NCI-H2107 treated with DMSO at 0.1 percent for 48 hours (cell line): ENCODE results near the gene GPR52.

ENCODE experiments used
- DNase-seq: peaks from one replicate; lab custom pipeline; 2025; ENCODE audit not compliant: unreplicated experiment; lab: John Stamatoyannopoulos, UW

The GPR52 gene

GRCh38 chr1:174466607-174467006 lies 18.8 kb downstream of the GPR52 start:
- no peak for DNase-seq

- DNase-seq: no peak
Observed at GRCh38 chr1:174469052-174469451, 21.3 kb downstream of the GPR52 start.

- DNase-seq: no peak
Observed at GRCh38 chr1:174469687-174470086, 21.9 kb downstream of the GPR52 start.

- DNase-seq: no peak
Observed at GRCh38 chr1:174479281-174479680, 31.5 kb downstream of the GPR52 start.

- DNase-seq: no peak
Observed at GRCh38 chr1:174480324-174480723, 32.6 kb downstream of the GPR52 start.

GRCh38 chr1:174491606-174492005 lies 43.8 kb downstream of the GPR52 start:
- no peak for DNase-seq

- DNase-seq: no peak
Observed at GRCh38 chr1:174497478-174497877, 49.7 kb downstream of the GPR52 start.
